Erythroblast (primary cell): Measurements from ENCODE around the gene ITLN2.
"Not testable (repeated sequence)": the region's sequence is repeated elsewhere in the genome, so short reads cannot be mapped to it uniquely, and the experiment has no call there.

Experiments
- DNase-seq, 2 experiments: peaks; one replicate each; lab custom pipeline; 2025; lab: John Stamatoyannopoulos, UW
- GATA1 ChIP-seq: IDR thresholded peaks from 2 replicates; pipeline ENCODE4 v1.6.1; 2011; ENCODE audit warnings: low read depth, mild to moderate bottlenecking, control low read depth, low read length, moderate library complexity
- POLR2A ChIP-seq: IDR thresholded peaks from 2 replicates; pipeline ENCODE4 v1.6.1; 2011; ENCODE audit warnings: mild to moderate bottlenecking, low read length

ITLN2 gene

GRCh38 chr1:160954158-160955104, at the start of gene ITLN2:
TSS of gene ITLN2 (minus strand) at chr1:160954809. CDS start at chr1:160954741, 68 bp downstream.
- TF ChIP-seq GATA1 (no peak), POLR2A (no peak)
- peak; percentile 62 to 69 for DNase-seq

GRCh38 chr1:161001525-161001924, 46.9 kb upstream of the ITLN2 start:
- TF ChIP-seq POLR2A = no peak
- TF ChIP-seq GATA1 = no peak
- DNase-seq = no peak

- TF ChIP-seq POLR2A (no peak), GATA1 (no peak)
- DNase-seq = no peak
These were observed 46.3 kb upstream of the ITLN2 start for GRCh38 chr1:161000736-161001480.

- TF ChIP-seq GATA1 (no peak), POLR2A (no peak)
- DNase-seq = no peak
These were observed 44.8 kb upstream of the ITLN2 start for GRCh38 chr1:160999376-160999775.

- TF ChIP-seq GATA1 (no peak), POLR2A (no peak)
- peak; percentile 76 to 84 for DNase-seq
These were observed 42.9 kb upstream of the ITLN2 start for GRCh38 chr1:160997323-160998038.

GRCh38 chr1:160996178-160996577, 41.6 kb upstream of the ITLN2 start:
- no peak for DNase-seq
- TF ChIP-seq GATA1 = no peak
- no peak for TF ChIP-seq POLR2A

GRCh38 chr1:160993544-160994193, 39.1 kb upstream of the ITLN2 start:
- DNase-seq = peak; percentile 31 to 51
- no peak for TF ChIP-seq POLR2A
- TF ChIP-seq GATA1 = no peak

GRCh38 chr1:160992036-160992435, 37.4 kb upstream of the ITLN2 start:
- DNase-seq = not testable (repeated sequence)

- TF ChIP-seq POLR2A (no peak), GATA1 (no peak)
- DNase-seq = no peak
These were observed 32.9 kb upstream of the ITLN2 start for GRCh38 chr1:160987359-160988050.

- no peak for TF ChIP-seq GATA1
- no peak for TF ChIP-seq POLR2A
- DNase-seq = no peak
These were observed 31.1 kb upstream of the ITLN2 start for GRCh38 chr1:160985723-160986122.

GRCh38 chr1:160981584-160982411, 27.2 kb upstream of the ITLN2 start:
- no peak for DNase-seq
- TF ChIP-seq GATA1 (no peak), POLR2A (no peak)

- DNase-seq = no peak
- TF ChIP-seq POLR2A (no peak), GATA1 (no peak)
These were observed 24.7 kb upstream of the ITLN2 start for GRCh38 chr1:160979286-160979685.
